GM19438 (cell line): Measurements from ENCODE around the gene MID1IP1.

Source experiments
- ATAC-seq: cut with Tn5 transposase; IDR thresholded peaks from one replicate; pipeline ENCODE4 v1.9.1; 2021; ENCODE audit warnings: low read depth; ENCODE audit not compliant: unreplicated experiment

The MID1IP1 gene

GRCh38 chrX:38811515-38812243 lies 10.4 kb downstream of the MID1IP1 start:
- no peak for ATAC-seq

- no peak for ATAC-seq
Observed at GRCh38 chrX:38816155-38816554, 14.9 kb downstream of the MID1IP1 start.

- no peak for ATAC-seq
Observed at GRCh38 chrX:38817004-38817703, 15.9 kb downstream of the MID1IP1 start.

DNA sequence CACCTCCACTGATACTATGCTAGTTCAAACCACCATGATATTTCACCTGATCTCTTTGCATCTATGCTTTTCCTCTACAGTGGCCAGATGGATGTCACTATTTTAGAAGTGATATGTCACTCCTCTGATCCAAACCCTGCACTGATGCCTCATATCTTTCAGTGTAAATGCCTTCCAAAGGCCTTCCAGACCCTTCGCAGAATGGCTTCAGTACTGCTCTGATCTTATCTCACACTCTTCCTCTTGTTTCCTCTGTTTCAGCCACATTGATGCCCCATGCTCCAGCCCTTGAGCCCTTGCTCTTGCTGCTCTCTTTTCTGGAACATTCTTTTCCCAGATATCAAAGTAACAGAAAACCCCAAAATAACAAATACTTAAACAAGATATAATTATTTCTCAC lies 17.9 kb downstream of the MID1IP1 start:
- ATAC-seq, result no peak

DNA sequence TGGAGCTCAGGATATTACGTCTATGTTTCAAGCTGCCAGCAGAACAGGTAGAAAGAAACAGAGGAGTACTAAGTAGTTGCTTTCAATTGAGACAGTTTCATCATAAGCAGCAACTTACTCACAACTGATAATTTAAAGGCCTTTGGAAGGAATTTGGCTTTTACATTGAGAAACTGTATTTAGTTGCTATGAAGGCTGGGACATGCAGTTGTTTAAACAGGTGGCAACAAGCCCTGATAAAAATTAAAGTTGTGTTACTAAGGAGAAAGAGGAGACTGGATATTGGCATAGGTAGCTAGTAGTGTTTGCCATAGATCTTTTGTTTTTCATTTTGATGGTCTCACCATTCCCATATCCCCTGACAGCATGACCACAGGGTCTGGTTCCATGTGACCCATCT lies 18.4 kb downstream of the MID1IP1 start:
- ATAC-seq, result no peak

DNA sequence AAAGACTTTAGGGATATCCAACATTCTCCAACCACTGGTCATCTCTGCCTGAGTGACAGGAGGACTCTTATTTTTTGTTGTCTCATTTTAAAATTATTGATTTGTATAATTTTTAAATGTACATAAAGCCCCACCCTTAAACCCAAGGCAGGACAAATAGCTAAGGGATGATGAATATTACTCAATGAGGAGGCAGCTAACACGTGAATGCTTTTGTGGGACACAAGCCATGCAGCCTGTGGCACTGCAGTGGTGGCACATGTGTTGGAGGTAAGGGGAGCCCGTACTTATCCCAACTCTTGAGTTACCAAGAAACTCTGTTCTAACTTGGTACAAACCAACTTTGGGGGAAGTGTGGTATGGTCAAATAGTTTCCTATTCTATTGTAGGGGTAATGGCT lies 19.5 kb downstream of the MID1IP1 start:
- ATAC-seq, result no peak

DNA sequence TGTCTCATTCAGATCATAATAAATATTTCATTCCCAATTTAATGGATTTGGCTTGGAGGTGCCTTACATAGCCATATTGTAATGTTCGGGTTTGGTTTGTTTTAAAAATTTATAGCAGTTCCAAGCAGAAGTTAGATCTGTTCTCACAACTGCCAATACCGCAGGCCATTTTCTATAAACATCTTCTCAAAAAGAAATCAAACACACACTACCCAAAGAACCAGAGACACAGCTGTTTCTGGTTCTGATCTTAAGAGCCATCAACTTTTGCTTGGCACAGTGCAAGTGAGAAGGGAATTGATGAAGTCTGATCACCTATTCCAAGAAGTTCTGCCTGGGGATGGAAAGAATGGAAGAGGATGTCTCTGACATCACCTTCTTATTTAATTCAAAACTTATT lies 22.9 kb downstream of the MID1IP1 start:
- ATAC-seq, result no peak

DNA sequence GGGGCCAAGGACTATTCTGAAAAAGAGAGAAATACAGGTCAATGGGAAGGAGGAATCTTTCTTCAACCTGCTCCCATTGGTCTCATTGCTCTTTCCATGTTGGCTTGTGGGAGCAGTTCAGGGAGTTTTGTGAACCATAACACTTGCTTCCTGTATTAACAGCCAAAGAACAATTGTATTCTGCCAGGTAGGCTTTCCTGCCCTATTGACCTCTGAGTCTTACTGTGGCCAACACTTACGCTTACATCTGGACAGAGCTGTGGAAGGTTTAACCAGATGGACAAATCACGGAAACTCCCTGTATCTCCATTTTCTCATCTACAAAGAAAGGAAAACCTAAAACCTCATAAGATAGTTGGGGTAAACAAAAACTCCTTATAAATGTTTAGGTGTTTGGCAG lies 30.7 kb downstream of the MID1IP1 start:
- no peak for ATAC-seq

- ATAC-seq, result no peak
Observed at GRCh38 chrX:38837389-38837788, 36.1 kb downstream of the MID1IP1 start.

DNA sequence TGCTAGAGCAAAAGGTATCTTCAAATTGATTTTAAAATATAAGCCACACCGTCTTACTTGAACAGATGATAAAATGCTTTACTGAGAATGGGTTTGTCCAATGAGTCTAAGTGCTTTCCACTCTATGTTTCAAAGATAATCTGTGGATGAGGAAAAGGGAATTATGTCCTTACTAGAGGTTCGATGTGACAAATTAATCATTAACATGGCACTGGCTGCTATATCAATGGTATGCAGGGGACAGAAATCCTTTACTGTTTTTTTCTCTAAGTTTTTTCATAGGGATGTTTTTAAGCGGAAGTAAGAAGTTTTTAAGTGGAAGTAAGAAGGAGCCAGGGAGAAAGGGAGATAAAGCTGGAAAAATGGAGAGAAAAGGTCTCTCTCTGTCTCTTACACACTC lies 38.0 kb downstream of the MID1IP1 start:
- no peak for ATAC-seq

DNA sequence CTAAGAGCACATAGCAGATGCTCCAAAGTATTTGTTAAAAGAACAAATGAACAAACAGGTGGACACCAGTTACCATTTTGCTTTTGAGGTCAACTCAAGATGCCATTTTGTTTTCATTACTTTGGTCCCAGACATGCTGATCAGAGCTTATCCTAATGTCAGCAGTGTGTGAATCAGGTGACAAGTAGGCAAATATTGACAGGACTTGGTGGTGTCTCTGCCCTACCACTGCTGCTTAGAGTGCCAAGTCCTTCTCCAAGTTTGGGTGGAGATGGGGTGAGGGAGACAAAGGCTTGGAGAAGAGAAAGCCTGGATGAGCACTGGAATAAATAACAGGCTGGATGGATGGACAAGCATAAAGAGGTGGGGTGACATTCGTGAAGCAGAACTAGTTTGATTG lies 38.7 kb downstream of the MID1IP1 start:
- no peak for ATAC-seq

DNA sequence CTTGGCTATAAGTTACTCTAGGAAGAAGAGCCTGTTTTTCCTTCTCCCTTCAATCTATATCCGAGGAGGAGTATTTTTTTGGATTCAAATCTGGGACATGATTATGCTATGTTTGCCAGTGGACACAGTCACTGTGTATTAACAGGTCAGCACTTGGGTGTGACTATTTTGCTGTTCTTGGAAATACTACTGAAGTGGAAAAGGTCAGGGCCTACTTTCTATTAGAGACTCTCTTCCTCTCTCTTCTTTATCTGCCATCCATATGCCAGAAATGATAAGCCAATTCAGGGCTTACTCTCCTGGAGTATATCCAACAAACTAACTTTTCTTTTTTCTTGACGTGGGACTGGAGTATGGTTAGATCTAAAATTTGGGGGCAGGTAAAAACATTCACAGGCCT lies 40.5 kb downstream of the MID1IP1 start:
- no peak for ATAC-seq

DNA sequence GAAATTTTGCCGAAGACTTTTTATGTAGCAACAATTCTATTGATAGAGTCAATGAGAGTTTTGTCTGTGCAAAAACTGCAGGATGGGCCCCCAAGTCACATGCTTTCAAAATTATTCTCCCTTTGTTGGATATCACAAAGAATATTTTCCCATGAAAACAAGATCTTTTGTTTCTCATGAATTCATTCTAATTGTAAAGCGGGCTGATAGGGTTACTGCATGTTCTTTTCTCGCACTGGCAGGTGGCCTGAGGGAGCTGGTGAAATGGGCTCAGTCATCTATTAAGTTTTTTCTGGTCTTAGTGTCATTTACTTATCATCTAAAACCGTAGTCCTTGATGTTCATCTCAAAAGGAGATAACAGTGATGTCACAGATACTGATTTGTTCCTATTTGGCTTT lies 44.2 kb downstream of the MID1IP1 start:
- no peak for ATAC-seq

DNA sequence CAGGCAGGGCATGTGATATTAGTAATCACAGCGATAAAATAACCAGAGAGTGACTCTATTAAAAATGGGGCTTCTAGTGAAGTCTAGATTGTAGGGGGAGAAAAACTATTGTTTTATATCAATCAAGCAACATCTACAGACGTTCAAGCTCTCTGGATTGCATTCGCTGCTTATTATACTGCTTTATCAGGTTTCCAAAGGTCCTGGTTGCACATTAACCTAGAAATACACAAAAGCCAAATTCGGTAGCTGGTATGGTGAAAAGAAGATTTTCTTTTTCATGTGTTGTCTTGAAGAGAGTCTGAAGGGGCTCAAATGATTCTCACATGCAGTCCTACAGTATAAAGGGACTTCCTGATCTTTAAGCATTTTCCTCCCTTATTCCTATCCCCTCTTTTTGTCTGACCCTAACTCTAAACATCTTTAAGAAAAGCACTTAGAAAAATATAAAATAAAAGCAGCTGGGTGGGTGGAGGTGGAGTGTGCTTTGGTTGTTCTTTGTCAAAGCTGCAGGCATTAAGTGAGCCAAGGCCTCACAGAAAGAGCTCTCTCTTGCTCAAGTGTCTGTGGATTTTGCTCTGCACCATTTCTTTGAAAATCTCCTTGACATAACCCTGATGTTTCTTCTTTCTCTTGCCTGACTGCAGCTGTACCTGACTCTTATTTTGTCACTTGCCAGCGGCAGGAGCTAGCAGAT lies 46.1 kb downstream of the MID1IP1 start:
- no peak for ATAC-seq

DNA sequence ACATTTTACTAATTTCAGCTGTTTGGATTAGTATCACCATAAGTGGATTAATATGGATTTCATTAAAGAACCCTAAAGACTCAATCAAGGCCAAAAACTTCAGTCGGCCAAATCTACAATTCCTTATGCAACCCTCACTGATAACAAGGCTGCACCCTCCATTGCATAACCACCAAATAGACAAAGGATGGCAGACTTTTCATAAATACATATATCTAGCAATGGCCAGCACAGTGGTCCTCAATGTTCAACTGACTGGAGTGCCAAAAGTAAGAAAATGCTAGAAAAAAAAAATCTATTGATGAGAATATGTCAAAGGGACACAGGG lies 46.6 kb downstream of the MID1IP1 start:
- no peak for ATAC-seq

GRCh38 chrX:38848671-38849455 lies 47.6 kb downstream of the MID1IP1 start:
- ATAC-seq, result no peak

GRCh38 chrX:38850807-38851544 lies 49.7 kb downstream of the MID1IP1 start:
- ATAC-seq, result no peak

GRCh38 chrX:38854305-38854704 lies 53.0 kb downstream of the MID1IP1 start:
- no peak for ATAC-seq
